Progenitor cell of endocrine pancreas (in vitro differentiated cells): Measurements from ENCODE around the gene GSG1. TPM values are rescaled to one million over a fixed set of nuclear protein-coding genes. Genes with fewer than 3 reads are reported as not detected.

ENCODE experiments used
- DNase-seq: peaks from one replicate; pipeline ENCODE4 v3.0.0; 2021; ENCODE audit warnings: low spot score; ENCODE audit not compliant: unreplicated experiment
- H3K27ac Mint-ChIP-seq: 2 replicates; pipeline ENCODE4 v1.8.0; 2021; ENCODE audit warnings: mild to moderate bottlenecking, moderate library complexity, mixed read lengths
- H3K27me3 Mint-ChIP-seq: 2 replicates; pipeline ENCODE4 v1.8.0; 2021; ENCODE audit warnings: mixed read lengths
- H3K36me3 Mint-ChIP-seq: 2 replicates; pipeline ENCODE4 v1.8.0; 2022; ENCODE audit warnings: mixed read lengths; ENCODE audit not compliant: insufficient read depth
- H3K4me1 Mint-ChIP-seq: 2 replicates; pipeline ENCODE4 v1.8.0; 2021; ENCODE audit warnings: low read depth, mixed read lengths
- H3K4me3 Mint-ChIP-seq: 2 replicates; pipeline ENCODE4 v1.8.0; 2021; ENCODE audit warnings: low read depth, mild to moderate bottlenecking, moderate library complexity, mixed read lengths
- H3K9me3 Mint-ChIP-seq: 2 replicates; pipeline ENCODE4 v1.8.0; 2021; ENCODE audit warnings: low read depth, mixed read lengths
- CTCF ChIP-seq: fragments of 200-600 bp; sonication (generic); IDR thresholded peaks from one replicate; pipeline ENCODE4 v1.5.0; 2021; ENCODE audit warnings: antibody characterized with exemption, mild to moderate bottlenecking; ENCODE audit not compliant: unreplicated experiment
- total RNA-seq: library from RNA; stranded (reverse); gene quantifications from 2 replicates; pipeline ENCODE4 v1.2.1, GENCODE V29; 2021

GSG1 gene
- total RNA-seq, 1 donor from 2014 or later, result 0.46 TPM

- no peak overlapping the region for H3K4me3 Mint-ChIP-seq
- no peaks in the 10 kb centered on the region for H3K36me3 Mint-ChIP-seq
- DNase-seq, result no peak
- no peak for TF ChIP-seq CTCF
- peaks cover 73% of the 10 kb centered on the region for H3K27me3 Mint-ChIP-seq
- no peaks in the 10 kb centered on the region for H3K9me3 Mint-ChIP-seq
- H3K4me1 Mint-ChIP-seq, result peaks cover 21% of the 10 kb centered on the region
- no peak overlapping the region for H3K27ac Mint-ChIP-seq
These were observed 45.0 kb upstream of the GSG1 start for GRCh38 chr12:13148485-13148847.

GRCh38 chr12:13147688-13148484 lies 44.4 kb upstream of the GSG1 start:
- DNase-seq, result no peak
- H3K9me3 Mint-ChIP-seq, result no peaks in the 10 kb centered on the region
- TF ChIP-seq CTCF, result no peak
- H3K27ac Mint-ChIP-seq, result no peak overlapping the region
- H3K27me3 Mint-ChIP-seq, result peaks cover 67% of the 10 kb centered on the region
- peaks cover 21% of the 10 kb centered on the region for H3K4me1 Mint-ChIP-seq
- no peak overlapping the region for H3K4me3 Mint-ChIP-seq
- H3K36me3 Mint-ChIP-seq, result no peaks in the 10 kb centered on the region

GRCh38 chr12:13146336-13146938 lies 43.0 kb upstream of the GSG1 start:
- Mint-ChIP-seq H3K27ac (no peak overlapping the region), H3K9me3 (no peaks in the 10 kb centered on the region), H3K27me3 (peaks cover 53% of the 10 kb centered on the region), H3K4me1 (peaks cover 21% of the 10 kb centered on the region), H3K36me3 (no peaks in the 10 kb centered on the region), H3K4me3 (no peak overlapping the region)
- DNase-seq, result no peak
- no peak for TF ChIP-seq CTCF

GRCh38 chr12:13144266-13144828 lies 40.9 kb upstream of the GSG1 start:
- Mint-ChIP-seq H3K4me1 (peaks cover 21% of the 10 kb centered on the region), H3K27me3 (peaks cover 34% of the 10 kb centered on the region), H3K4me3 (no peak overlapping the region), H3K27ac (no peak overlapping the region), H3K9me3 (no peaks in the 10 kb centered on the region), H3K36me3 (no peaks in the 10 kb centered on the region)
- no peak for TF ChIP-seq CTCF
- no peak for DNase-seq

- TF ChIP-seq CTCF, result no peak
- Mint-ChIP-seq H3K9me3 (no peaks in the 10 kb centered on the region), H3K36me3 (no peaks in the 10 kb centered on the region), H3K27ac (no peak overlapping the region), H3K4me1 (peaks cover 13% of the 10 kb centered on the region), H3K27me3 (peaks cover 18% of the 10 kb centered on the region), H3K4me3 (no peak overlapping the region)
- no peak for DNase-seq
These were observed 39.3 kb upstream of the GSG1 start for GRCh38 chr12:13142747-13143146.
